ENCODE measurements around the gene TTC34.

TTC34 gene

GRCh38 chr1:2623571-2624337, 177.7 kb downstream of the TTC34 start:
- no peak for DNase-seq

GRCh38 chr1:2617971-2618470, 183.5 kb downstream of the TTC34 start:
- DNase-seq: no peak

GRCh38 chr1:2614145-2614544, 187.3 kb downstream of the TTC34 start:
- no peak for DNase-seq

- no peak for DNase-seq
Observed at GRCh38 chr1:2612591-2613365, 188.7 kb downstream of the TTC34 start.

GRCh38 chr1:2611621-2612437, 189.7 kb downstream of the TTC34 start:
- no peak for DNase-seq

- no peak for DNase-seq
Observed at GRCh38 chr1:2611031-2611501, 190.4 kb downstream of the TTC34 start.

- DNase-seq: no peak
Observed at GRCh38 chr1:2610036-2610959, 191.2 kb downstream of the TTC34 start.

- DNase-seq: no peak
Observed at GRCh38 chr1:2609319-2610035, 192.0 kb downstream of the TTC34 start.

GRCh38 chr1:2607641-2608091, 193.8 kb downstream of the TTC34 start:
- no peak for DNase-seq

- no peak for DNase-seq
Observed at GRCh38 chr1:2606881-2607621, 194.4 kb downstream of the TTC34 start.

- DNase-seq: no peak
Observed at GRCh38 chr1:2606396-2606880, 195.1 kb downstream of the TTC34 start.

GRCh38 chr1:2605509-2606395, 195.7 kb downstream of the TTC34 start:
- no peak for DNase-seq

- DNase-seq: no peak
Observed at GRCh38 chr1:2604844-2605508, 196.5 kb downstream of the TTC34 start.

GRCh38 chr1:2604156-2604843, 197.2 kb downstream of the TTC34 start:
- DNase-seq: no peak

GRCh38 chr1:2603521-2604155, 197.9 kb downstream of the TTC34 start:
- DNase-seq: no peak

- no peak for DNase-seq
Observed at GRCh38 chr1:2602866-2603520, 198.5 kb downstream of the TTC34 start.

- no peak for DNase-seq
Observed at GRCh38 chr1:2602311-2602835, 199.1 kb downstream of the TTC34 start.

Measured in CD4-positive, alpha-beta T cell treated with Interleukin-21 for 1 hour (primary cell).